Neural progenitor cell (in vitro differentiated cells): ENCODE measurements around the gene THBS4. TPM values are rescaled to one million over a fixed set of nuclear protein-coding genes. Genes with fewer than 3 reads are reported as not detected.

Source experiments
- DNase-seq: peaks from one replicate; pipeline ENCODE4 v3.0.0-alpha.2; 2016; ENCODE audit warnings: low spot score
- H2AFZ ChIP-seq: fragments of 200-600 bp; sonication (generic); replicated peaks from 2 replicates; pipeline ENCODE4 v1.6.1; 2016; ENCODE audit warnings: antibody characterized with exemption
- H3F3A ChIP-seq: fragments of 200-600 bp; sonication (generic); 2 replicates; pipeline ENCODE4 v1.6.1; 2016; ENCODE audit warnings: antibody characterized with exemption, low read depth
- H3K27ac ChIP-seq: fragments of 200-600 bp; sonication (generic); 2 replicates; pipeline ENCODE4 v1.5.1; 2016; ENCODE audit warnings: mild to moderate bottlenecking
- H3K27me3 ChIP-seq: fragments of 200-600 bp; sonication (generic); 2 replicates; pipeline ENCODE4 v1.6.1; 2016; ENCODE audit warnings: mild to moderate bottlenecking, moderate library complexity
- H3K36me3 ChIP-seq: fragments of 200-600 bp; sonication (generic); 2 replicates; pipeline ENCODE4 v1.5.1; 2016
- H3K4me1 ChIP-seq: fragments of 200-600 bp; sonication (generic); 2 replicates; pipeline ENCODE4 v1.6.1; 2016; ENCODE audit warnings: mixed run types
- H3K4me2 ChIP-seq: fragments of 200-600 bp; sonication (generic); 2 replicates; pipeline ENCODE4 v1.6.1; 2016
- H3K4me3 ChIP-seq: fragments of 200-600 bp; sonication (generic); 2 replicates; pipeline ENCODE4 v1.5.1; 2016
- H3K79me2 ChIP-seq: fragments of 200-600 bp; sonication (generic); 2 replicates; pipeline ENCODE4 v1.6.1; 2016; ENCODE audit warnings: low read depth
- H3K9ac ChIP-seq: fragments of 200-600 bp; sonication (generic); 2 replicates; pipeline ENCODE4 v1.6.1; 2016
- H3K9me3 ChIP-seq: fragments of 200-600 bp; sonication (generic); 2 replicates; pipeline ENCODE4 v1.5.1; 2016; ENCODE audit warnings: low read depth
- H4K20me1 ChIP-seq: fragments of 200-600 bp; sonication (generic); 2 replicates; pipeline ENCODE4 v1.6.1; 2016; ENCODE audit warnings: low read depth
- H3K27ac Mint-ChIP-seq: 3 replicates; pipeline ENCODE4 v1.8.0; 2021; ENCODE audit warnings: mixed read lengths
- H3K27me3 Mint-ChIP-seq: 2 replicates; pipeline ENCODE4 v1.8.0; 2022; ENCODE audit warnings: low read depth, mild to moderate bottlenecking, inconsistent platforms, moderate library complexity, mixed read lengths; ENCODE audit not compliant: insufficient read depth
- H3K36me3 Mint-ChIP-seq: 3 replicates; pipeline ENCODE4 v1.8.0; 2021; ENCODE audit warnings: mixed read lengths
- H3K4me1 Mint-ChIP-seq: 3 replicates; pipeline ENCODE4 v1.8.0; 2021; ENCODE audit warnings: mixed read lengths
- H3K4me3 Mint-ChIP-seq: 3 replicates; pipeline ENCODE4 v1.8.0; 2021; ENCODE audit warnings: mild to moderate bottlenecking, moderate library complexity, mixed read lengths
- H3K9me3 Mint-ChIP-seq: 3 replicates; pipeline ENCODE4 v1.8.0; 2020; ENCODE audit warnings: mixed read lengths
- EZH2 ChIP-seq: fragments of 200-600 bp; sonication (generic); IDR thresholded peaks from 2 replicates; pipeline ENCODE4 v1.6.1; 2017; ENCODE audit warnings: antibody characterized with exemption, mild to moderate bottlenecking, moderate library complexity
- EZH2phosphoT487 ChIP-seq: fragments of 200-600 bp; sonication (generic); IDR thresholded peaks from 2 replicates; pipeline ENCODE4 v1.6.1; 2017; ENCODE audit warnings: antibody characterized with exemption
- total RNA-seq: library from RNA; depleted of rRNA; stranded (reverse); fragments of >200 nt; gene quantifications from 2 replicates; pipeline ENCODE4 v1.2.3, GENCODE V29; 2015; ENCODE audit warnings: low replicate concordance
- TF ChIP-seq, protein P1 (sequence below): fragments of 200-600 bp; sonication (generic); IDR thresholded peaks from 2 replicates; pipeline ENCODE4 v1.5.1; 2017; ENCODE audit warnings: antibody characterized with exemption, mild to moderate bottlenecking

The THBS4 gene
- total RNA-seq, 1 donor from 2014 or later, result 31.6 TPM

- peaks cover 6% of the 10 kb centered on the region for H3K27me3 Mint-ChIP-seq
- no peaks in the 10 kb centered on the region for H3K36me3 ChIP-seq
- H3K4me3 ChIP-seq, result no peak overlapping the region
- no peak overlapping the region for H3K27ac Mint-ChIP-seq
- H3K4me3 Mint-ChIP-seq, result no peak overlapping the region
- peaks cover 16% of the 10 kb centered on the region for H3K4me1 ChIP-seq
- no peak overlapping the region for H3K27ac ChIP-seq
- H4K20me1 ChIP-seq, result no peaks in the 10 kb centered on the region
- peaks cover 14% of the 10 kb centered on the region for H3K4me1 Mint-ChIP-seq
- no peaks in the 10 kb centered on the region for H3K27me3 ChIP-seq
- no peak for TF ChIP-seq EZH2
- TF ChIP-seq, protein P1, sequence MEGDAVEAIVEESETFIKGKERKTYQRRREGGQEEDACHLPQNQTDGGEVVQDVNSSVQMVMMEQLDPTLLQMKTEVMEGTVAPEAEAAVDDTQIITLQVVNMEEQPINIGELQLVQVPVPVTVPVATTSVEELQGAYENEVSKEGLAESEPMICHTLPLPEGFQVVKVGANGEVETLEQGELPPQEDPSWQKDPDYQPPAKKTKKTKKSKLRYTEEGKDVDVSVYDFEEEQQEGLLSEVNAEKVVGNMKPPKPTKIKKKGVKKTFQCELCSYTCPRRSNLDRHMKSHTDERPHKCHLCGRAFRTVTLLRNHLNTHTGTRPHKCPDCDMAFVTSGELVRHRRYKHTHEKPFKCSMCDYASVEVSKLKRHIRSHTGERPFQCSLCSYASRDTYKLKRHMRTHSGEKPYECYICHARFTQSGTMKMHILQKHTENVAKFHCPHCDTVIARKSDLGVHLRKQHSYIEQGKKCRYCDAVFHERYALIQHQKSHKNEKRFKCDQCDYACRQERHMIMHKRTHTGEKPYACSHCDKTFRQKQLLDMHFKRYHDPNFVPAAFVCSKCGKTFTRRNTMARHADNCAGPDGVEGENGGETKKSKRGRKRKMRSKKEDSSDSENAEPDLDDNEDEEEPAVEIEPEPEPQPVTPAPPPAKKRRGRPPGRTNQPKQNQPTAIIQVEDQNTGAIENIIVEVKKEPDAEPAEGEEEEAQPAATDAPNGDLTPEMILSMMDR, result no peak
- TF ChIP-seq EZH2phosphoT487, result no peak
- no peak overlapping the region for H3K9ac ChIP-seq
- no peak for DNase-seq
- no peak overlapping the region for H3K4me2 ChIP-seq
- H3K36me3 Mint-ChIP-seq, result peaks cover 2% of the 10 kb centered on the region
- H3F3A ChIP-seq, result peaks cover 10% of the 10 kb centered on the region
- no peaks in the 10 kb centered on the region for H3K79me2 ChIP-seq
- no peak overlapping the region for H2AFZ ChIP-seq
- H3K9me3 Mint-ChIP-seq, result peaks cover 5% of the 10 kb centered on the region
- H3K9me3 ChIP-seq, result no peaks in the 10 kb centered on the region
Observed at GRCh38 chr5:80125962-80126480, 90.9 kb downstream of the THBS4 start.

- H2AFZ ChIP-seq, result no peak overlapping the region
- H3K4me1 Mint-ChIP-seq, result peaks cover 14% of the 10 kb centered on the region
- peaks cover 16% of the 10 kb centered on the region for H3K4me1 ChIP-seq
- H3K27ac ChIP-seq, result no peak overlapping the region
- no peaks in the 10 kb centered on the region for H3K27me3 ChIP-seq
- H3K4me3 ChIP-seq, result no peak overlapping the region
- H3K27ac Mint-ChIP-seq, result no peak overlapping the region
- no peaks in the 10 kb centered on the region for H4K20me1 ChIP-seq
- H3K4me3 Mint-ChIP-seq, result no peak overlapping the region
- no peaks in the 10 kb centered on the region for H3K9me3 ChIP-seq
- H3K27me3 Mint-ChIP-seq, result peaks cover 7% of the 10 kb centered on the region
- no peaks in the 10 kb centered on the region for H3K79me2 ChIP-seq
- no peak for DNase-seq
- H3F3A ChIP-seq, result peaks cover 10% of the 10 kb centered on the region
- H3K9me3 Mint-ChIP-seq, result peaks cover 10% of the 10 kb centered on the region
- TF ChIP-seq EZH2phosphoT487, result no peak
- no peak for TF ChIP-seq EZH2
- TF ChIP-seq, protein P1, result no peak
- no peak overlapping the region for H3K9ac ChIP-seq
- H3K36me3 Mint-ChIP-seq, result peaks cover 2% of the 10 kb centered on the region
- H3K36me3 ChIP-seq, result no peaks in the 10 kb centered on the region
- no peak overlapping the region for H3K4me2 ChIP-seq
Observed at GRCh38 chr5:80127116-80127552, 92.0 kb downstream of the THBS4 start.

DNA sequence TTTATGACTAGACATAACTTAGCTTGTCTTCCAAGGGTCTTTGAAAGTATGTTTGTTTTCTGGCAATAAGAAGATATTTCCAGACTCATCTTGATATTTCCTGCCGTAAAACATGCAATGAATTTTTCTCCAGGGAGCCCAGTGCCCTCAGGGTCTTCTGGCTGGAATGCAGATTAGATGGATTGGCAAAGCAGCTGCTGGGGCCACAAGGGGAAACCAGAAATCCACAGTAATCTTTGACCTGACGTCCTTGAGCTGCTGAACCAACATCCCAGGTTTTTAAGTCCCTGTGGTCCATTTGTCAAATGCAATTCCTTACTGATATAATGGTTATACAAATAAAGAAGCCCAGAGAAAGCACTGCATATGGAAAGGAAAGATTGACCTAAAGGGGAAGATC is 93.0 kb downstream of the THBS4 start:
- no peak overlapping the region for H3K4me3 ChIP-seq
- no peak overlapping the region for H3K9ac ChIP-seq
- DNase-seq, result no peak
- Mint-ChIP-seq H3K27me3 (peaks cover 7% of the 10 kb centered on the region), H3K4me1 (peaks cover 12% of the 10 kb centered on the region), H3K36me3 (peaks cover 2% of the 10 kb centered on the region), H3K4me3 (no peak overlapping the region), H3K9me3 (peaks cover 15% of the 10 kb centered on the region), H3K27ac (peak overlapping the region; percentile 5)
- peak overlapping the region; percentile 20 for H3K27ac ChIP-seq
- H3K9me3 ChIP-seq, result no peaks in the 10 kb centered on the region
- H3K27me3 ChIP-seq, result no peaks in the 10 kb centered on the region
- peaks cover 18% of the 10 kb centered on the region for H3K4me1 ChIP-seq
- H3K36me3 ChIP-seq, result no peaks in the 10 kb centered on the region
- peak overlapping the region; percentile 22 for H3K4me2 ChIP-seq
- no peak overlapping the region for H2AFZ ChIP-seq
- TF ChIP-seq EZH2phosphoT487 (no peak), EZH2 (no peak)
- TF ChIP-seq, protein P1, result no peak
- H4K20me1 ChIP-seq, result no peaks in the 10 kb centered on the region
- peaks cover 13% of the 10 kb centered on the region for H3F3A ChIP-seq
- no peaks in the 10 kb centered on the region for H3K79me2 ChIP-seq
